ENCODE measurements around the gene SOX6. TPM values are rescaled to one million over a fixed set of nuclear protein-coding genes. Genes with fewer than 3 reads are reported as not detected.
"Not testable (repeated sequence)": the region's sequence is repeated elsewhere in the genome, so short reads cannot be mapped to it uniquely, and the experiment has no call there.

Gene SOX6
- total and polyA plus RNA-seq, 12 donors = 0.80 to 43.0 (median 21.2) TPM

DNA sequence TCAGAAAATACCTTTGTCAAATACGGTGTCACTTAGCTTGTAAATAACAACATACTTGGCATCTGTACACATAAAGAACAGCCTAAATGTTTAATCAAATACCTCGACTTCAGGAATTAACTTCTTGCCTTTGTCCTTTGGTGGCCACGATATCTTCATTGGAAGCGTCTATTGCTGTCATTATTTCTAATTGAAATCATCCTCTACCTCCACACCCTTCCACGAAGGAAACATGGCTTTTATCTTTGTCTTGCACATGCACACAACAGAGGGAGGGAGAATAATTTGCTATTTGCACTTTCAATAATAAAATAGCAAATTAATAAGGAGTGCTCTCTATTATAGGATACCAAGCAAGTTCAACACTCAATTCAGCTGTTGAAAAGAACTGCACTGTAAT is 25.8 kb upstream of the SOX6 start:
- intact Hi-C loops (cut with DNase I) = no loop called here
- Histone ChIP-seq H3K27me3 (no peaks in the 10 kb centered on the region), H3K9me3 (no peaks in the 10 kb centered on the region), H3K27ac (no peak overlapping the region), H3K36me3 (no peaks in the 10 kb centered on the region), H3K4me3 (no peak overlapping the region), H3K4me1 (peaks cover 0 to 8% (median 0%) of the 10 kb centered on the region in 9 donors)
- TF ChIP-seq, protein P1, sequence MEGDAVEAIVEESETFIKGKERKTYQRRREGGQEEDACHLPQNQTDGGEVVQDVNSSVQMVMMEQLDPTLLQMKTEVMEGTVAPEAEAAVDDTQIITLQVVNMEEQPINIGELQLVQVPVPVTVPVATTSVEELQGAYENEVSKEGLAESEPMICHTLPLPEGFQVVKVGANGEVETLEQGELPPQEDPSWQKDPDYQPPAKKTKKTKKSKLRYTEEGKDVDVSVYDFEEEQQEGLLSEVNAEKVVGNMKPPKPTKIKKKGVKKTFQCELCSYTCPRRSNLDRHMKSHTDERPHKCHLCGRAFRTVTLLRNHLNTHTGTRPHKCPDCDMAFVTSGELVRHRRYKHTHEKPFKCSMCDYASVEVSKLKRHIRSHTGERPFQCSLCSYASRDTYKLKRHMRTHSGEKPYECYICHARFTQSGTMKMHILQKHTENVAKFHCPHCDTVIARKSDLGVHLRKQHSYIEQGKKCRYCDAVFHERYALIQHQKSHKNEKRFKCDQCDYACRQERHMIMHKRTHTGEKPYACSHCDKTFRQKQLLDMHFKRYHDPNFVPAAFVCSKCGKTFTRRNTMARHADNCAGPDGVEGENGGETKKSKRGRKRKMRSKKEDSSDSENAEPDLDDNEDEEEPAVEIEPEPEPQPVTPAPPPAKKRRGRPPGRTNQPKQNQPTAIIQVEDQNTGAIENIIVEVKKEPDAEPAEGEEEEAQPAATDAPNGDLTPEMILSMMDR (IDR thresholded peaks at IDR 0.05) = no peak
- DNase-seq = no peak
- 80 to 82% methylated on average over 5 of the region's 5 CpGs for WGBS, 2 donors
- ATAC-seq = no peak

DNA sequence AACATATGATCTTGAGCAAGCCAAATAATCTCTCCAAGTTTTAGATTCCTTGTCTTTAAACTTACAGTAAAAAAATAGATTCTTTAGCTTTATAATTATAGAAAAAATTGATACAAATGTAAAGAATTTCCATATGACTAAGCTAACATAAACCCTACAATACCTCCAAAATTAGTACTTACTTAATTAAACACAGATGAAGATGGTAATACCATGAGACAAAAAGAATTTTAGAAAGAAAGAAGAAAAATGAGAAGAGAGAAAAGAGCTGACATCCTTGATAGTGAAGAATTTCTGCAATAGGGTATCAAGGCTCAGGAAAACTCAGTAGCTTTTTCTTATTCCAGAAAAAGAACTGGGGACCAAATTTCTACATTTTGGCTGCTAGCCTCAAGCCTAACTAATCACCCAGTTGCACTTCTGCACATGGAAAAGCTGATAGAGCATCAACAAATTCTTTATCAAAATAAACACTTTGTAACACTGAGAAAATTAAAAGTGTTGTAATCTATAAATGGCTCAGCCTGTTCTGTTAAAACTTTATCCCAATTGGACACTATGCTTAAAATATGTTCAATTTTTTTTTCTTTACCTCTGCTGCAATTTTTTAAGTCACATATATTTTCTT is 24.7 kb upstream of the SOX6 start:
- TF ChIP-seq, protein P1 (IDR thresholded peaks at IDR 0.05) = no peak
- Histone ChIP-seq H3K27me3 (no peaks in the 10 kb centered on the region), H3K9me3 (no peaks in the 10 kb centered on the region), H3K36me3 (no peaks in the 10 kb centered on the region), H3K27ac (no peak overlapping the region), H3K4me1 (peaks cover 0 to 8% (median 0%) of the 10 kb centered on the region in 9 donors), H3K4me3 (no peak overlapping the region)
- DNase-seq = no peak
- intact Hi-C loops (cut with DNase I) = no loop called here
- ATAC-seq = no peak

DNA sequence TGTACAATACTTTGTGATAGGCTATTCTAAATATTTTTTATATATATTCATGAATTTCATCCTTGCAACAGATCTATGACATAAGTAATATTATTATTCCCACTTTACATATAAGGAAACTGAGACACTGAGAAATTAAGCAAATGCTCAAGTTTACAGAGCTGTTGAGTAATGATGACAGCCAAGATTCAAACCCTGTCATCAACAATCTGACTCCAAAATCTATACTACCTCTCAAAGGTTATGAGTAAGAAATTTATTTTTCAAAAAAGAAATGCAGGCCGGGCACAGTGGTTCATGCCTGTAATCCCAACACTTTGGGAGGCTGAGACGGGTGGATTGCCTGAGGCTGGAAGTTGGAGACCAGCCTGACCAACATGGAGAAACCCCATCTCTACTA is 22.6 kb upstream of the SOX6 start:
- peaks cover 0 to 10% (median 0%) of the 10 kb centered on the region in 9 donors for H3K4me1 ChIP-seq
- H3K27ac ChIP-seq = no peak overlapping the region
- no peak for DNase-seq
- intact Hi-C loops (cut with DNase I) = no loop called here
- H3K9me3 ChIP-seq = peaks cover 0 to 5% (median 0%) of the 10 kb centered on the region in 11 donors
- H3K27me3 ChIP-seq = no peaks in the 10 kb centered on the region
- no peak for ATAC-seq
- TF ChIP-seq, protein P1 (IDR thresholded peaks at IDR 0.05) = no peak
- 98 to 99% methylated on average over 2 of the region's 2 CpGs for WGBS, 2 donors
- no peaks in the 10 kb centered on the region for H3K36me3 ChIP-seq
- H3K4me3 ChIP-seq = no peak overlapping the region

DNA sequence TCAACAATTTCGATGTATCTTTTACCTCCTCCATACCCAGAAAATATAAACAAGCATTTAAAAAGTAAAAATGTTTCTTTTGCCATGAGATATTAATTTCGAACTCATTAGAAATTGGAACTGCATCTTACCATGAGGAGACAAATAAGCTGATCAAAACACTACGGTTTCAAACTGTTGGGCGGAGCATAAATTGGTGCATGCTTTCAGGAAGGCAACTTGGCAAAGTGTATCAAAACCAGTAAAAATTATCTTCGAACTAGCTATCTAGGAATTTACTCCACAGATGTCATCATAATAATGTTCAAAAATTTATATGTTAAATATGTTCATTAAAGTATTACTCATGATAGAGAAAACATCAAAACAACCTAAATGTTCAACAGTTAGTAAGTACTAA is 21.4 kb upstream of the SOX6 start:
- Histone ChIP-seq H3K9me3 (peaks cover 0 to 5% (median 0%) of the 10 kb centered on the region in 11 donors), H3K27me3 (no peaks in the 10 kb centered on the region), H3K27ac (no peak overlapping the region), H3K4me3 (no peak overlapping the region), H3K36me3 (no peaks in the 10 kb centered on the region), H3K4me1 (peaks cover 0 to 12% (median 0%) of the 10 kb centered on the region in 9 donors)
- ATAC-seq (no peak), DNase-seq (no peak)
- TF ChIP-seq, protein P1 (IDR thresholded peaks at IDR 0.05) = no peak
- intact Hi-C loops (cut with DNase I) = no loop called here
- WGBS, 2 donors = 76 to 83% methylated on average over 5 of the region's 5 CpGs

DNA sequence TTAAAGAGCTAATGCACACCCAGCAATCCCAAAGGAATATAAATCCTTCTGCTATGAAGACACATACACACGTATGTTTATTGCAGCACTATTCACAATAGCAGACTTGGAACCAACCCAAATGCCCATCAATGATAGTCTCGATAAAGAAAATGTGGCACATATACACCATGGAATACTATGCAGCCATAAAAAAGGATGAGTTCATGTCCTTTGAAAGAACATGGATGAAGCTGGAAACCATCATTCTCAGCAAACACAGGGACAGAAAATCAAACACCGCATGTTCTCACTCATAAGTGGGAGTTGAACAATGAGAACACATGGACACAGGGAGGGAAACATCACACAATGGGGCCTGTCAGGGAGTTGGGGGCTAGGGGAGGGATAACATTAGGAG is 19.3 kb upstream of the SOX6 start:
- ATAC-seq; H3K27me3 ChIP-seq; H3K9me3 ChIP-seq; H3K27ac ChIP-seq; DNase-seq; H3K36me3 ChIP-seq; H3K4me3 ChIP-seq; intact Hi-C loops (cut with DNase I): not testable (repeated sequence)
- WGBS, 2 donors = 93 to 96% methylated on average over 3 of the region's 3 CpGs
- peaks cover 0 to 14% (median 0%) of the 10 kb centered on the region in 9 donors for H3K4me1 ChIP-seq
